ENCODE measurements around the gene CALD1.

GRCh38 chr7:134768243-134768642, 11.2 kb upstream of the CALD1 start:
- no peak for TF ChIP-seq EP300 (IDR thresholded peaks at IDR 0.05; ENCODE audit: low read depth)
- TF ChIP-seq, protein P1, sequence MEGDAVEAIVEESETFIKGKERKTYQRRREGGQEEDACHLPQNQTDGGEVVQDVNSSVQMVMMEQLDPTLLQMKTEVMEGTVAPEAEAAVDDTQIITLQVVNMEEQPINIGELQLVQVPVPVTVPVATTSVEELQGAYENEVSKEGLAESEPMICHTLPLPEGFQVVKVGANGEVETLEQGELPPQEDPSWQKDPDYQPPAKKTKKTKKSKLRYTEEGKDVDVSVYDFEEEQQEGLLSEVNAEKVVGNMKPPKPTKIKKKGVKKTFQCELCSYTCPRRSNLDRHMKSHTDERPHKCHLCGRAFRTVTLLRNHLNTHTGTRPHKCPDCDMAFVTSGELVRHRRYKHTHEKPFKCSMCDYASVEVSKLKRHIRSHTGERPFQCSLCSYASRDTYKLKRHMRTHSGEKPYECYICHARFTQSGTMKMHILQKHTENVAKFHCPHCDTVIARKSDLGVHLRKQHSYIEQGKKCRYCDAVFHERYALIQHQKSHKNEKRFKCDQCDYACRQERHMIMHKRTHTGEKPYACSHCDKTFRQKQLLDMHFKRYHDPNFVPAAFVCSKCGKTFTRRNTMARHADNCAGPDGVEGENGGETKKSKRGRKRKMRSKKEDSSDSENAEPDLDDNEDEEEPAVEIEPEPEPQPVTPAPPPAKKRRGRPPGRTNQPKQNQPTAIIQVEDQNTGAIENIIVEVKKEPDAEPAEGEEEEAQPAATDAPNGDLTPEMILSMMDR (IDR thresholded peaks at IDR 0.05) = no peak
- no peak for TF ChIP-seq POLR2A (IDR thresholded peaks at IDR 0.05)
- no peak for TF ChIP-seq POLR2AphosphoS5 (IDR thresholded peaks at IDR 0.05)
